Suppressor macrophage (primary cell): ENCODE measurements around the gene C20orf96.
"Not testable (repeated sequence)": the region's sequence is repeated elsewhere in the genome, so short reads cannot be mapped to it uniquely, and the experiment has no call there.

Experiments used
- DNase-seq, 4 experiments: peaks; one replicate each; pipeline ENCODE4 v3.0.0-alpha.2; 2020 to 2022
- total RNA-seq, 17 experiments: gene quantifications; one replicate each; lab custom pipeline; 2026; ENCODE audit warnings: mixed read lengths in 6 of 17, inconsistent platforms in 3 of 17; lab: John Stamatoyannopoulos, UW

The C20orf96 gene, protein sequence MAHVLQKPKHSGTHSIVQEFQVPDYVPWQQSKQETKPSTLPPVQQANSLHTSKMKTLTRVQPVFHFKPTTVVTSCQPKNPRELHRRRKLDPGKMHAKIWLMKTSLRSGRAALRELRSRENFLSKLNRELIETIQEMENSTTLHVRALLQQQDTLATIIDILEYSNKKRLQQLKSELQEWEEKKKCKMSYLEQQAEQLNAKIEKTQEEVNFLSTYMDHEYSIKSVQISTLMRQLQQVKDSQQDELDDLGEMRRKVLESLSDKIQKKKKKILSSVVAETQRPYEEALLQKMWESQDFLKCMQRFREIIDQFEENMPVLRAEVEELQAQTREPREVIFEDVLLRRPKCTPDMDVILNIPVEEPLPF
- total RNA-seq, result 0.42 to 3.8 (median 1.6) reads per million in 17 experiments

DNA sequence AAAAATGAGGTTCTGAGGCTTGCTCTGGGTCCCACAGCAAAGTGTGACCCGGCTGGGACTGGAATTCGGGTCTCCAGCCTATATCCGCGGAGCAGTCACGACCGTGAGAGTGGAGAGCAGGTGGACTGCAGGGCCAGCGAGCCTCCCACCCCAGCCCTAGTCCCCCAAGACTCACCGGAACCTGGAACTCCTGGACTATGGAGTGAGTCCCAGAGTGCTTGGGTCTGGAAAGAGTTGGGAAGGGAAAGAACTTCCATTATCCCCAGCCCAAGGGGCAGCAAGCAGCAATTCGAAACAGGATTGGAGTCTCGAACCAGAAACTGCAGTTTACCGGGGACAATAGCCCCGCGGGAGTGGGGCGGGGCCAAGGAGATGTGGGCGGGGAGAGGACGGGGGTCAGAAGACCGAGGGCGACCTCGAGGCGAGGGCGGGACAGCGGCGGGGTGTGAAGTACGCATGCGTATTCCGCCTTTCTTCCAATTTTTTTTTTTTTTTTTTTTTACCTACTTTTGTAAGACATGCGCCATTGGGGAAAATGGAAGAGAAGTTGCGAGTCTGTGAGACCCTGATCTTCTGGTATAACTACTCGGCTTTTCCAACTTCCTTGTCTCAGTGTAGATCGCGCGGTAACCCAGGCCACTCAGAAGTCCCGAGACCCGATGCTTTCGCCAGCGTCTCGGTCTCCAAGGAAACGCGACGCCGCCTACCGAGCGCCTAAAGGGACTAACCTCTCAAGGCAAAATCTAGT is at the start of gene C20orf96:
C20orf96 (minus strand) TSS at position 667 of the 748 bp plus-strand sequence; CDS start at position 527, 140 bp downstream.
- peak; percentile 95 to 97 (median 96) for DNase-seq

DNA sequence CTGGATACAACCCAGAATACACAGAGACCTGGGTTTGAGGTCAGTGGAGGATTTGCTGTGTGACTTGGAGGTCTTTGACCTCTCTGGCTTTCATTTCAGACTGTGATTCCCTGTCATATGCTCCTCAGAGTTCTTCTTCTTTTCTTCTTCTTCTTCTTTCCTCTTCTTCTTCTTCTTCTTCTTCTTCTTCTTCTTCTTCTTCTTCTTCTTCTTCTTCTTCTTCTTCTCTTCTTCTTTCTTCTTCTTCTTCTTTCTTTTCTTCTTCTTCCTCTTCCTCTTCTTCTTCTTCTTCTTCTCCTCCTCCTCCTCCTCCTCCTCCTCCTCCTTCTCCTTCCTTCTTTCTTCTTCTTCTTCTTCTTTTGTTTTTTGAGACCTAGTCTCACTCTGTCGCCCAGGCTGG is 45.5 kb upstream of the C20orf96 start:
- DNase-seq, result not testable (repeated sequence)

DNA sequence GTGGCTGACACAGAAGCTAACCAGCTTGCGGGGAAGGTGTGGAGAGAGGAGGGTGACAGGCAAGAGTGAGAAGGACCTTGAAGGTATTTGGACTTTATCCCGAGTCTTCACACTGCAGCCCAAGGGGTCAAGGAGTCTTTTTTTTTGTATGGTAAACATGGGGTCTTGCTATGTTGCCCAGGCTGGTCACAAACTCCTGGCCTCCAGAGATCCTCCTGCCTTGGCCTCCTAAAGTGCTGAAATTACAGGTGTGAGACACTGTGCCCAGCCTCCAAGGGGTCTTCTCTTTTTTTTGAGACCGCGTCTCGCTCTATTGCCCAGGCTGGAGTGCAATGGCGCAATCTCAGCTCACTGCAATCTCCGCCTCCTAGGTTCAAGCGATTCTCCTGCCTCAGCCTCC is 44.0 kb upstream of the C20orf96 start:
- DNase-seq, result no peak

DNA sequence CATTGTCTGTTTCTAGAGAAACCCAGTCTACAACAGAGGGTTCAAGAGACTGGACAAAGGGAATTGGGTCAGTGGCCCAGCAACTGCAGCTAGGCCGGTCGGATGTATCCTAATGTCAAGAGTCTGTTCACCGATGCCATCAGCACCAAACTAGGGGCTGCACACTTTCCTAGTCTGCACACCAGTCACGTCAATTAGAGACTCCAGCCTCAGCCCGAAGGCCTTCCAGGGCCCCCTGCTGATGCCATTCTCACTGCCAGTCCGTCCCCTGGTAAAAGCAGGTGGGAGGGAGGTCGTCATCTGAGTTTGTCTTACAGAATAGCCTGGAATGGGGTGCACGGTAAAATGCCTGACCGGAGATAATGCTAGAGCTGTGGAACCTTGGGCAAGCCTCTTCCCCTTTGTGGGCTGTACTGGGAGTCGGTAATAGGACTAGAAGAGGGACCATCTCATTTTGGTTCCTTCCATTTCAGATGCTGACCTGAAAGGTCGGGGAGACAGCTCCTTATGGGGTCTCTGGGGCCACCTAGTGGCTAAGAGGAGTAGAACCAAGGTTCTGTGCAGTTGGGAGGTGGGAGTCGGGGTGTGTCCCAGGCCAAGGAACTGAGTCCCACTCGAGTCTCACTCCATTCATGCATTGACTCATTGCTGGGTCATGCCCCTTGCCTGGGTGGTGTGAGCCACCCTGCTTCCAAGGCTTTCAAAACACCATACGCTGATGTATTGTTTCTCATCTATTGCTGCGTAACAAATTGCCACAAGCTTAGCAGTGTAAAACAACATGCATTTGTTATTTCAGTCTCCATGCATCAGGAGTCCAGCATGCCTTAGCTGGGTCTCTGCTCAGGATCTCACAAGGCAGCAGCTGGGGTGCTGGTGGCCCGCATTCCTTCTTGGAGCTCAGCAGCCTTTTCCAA is 39.9 kb upstream of the C20orf96 start:
- DNase-seq, result peak; percentile 81 to 93 (median 88)

DNA sequence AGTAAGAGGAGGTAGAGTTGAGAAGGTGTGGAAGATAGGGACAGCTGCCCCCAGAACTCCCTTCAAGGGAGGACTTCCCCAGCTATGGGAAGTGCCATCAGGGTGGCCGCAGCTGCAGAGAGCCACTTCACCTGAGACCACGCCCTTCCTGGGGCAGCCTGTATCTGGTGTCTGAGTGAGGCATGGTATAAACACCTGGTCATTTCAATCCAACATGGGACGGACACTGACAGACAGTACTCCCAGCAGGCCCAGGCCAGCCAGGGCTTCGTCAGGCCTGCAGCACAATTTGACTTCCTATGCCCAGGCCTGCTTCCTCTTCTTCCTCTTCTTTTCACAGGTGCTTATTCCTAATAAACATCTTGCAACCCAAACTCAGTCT is 39.3 kb upstream of the C20orf96 start:
- DNase-seq, result no peak

DNA sequence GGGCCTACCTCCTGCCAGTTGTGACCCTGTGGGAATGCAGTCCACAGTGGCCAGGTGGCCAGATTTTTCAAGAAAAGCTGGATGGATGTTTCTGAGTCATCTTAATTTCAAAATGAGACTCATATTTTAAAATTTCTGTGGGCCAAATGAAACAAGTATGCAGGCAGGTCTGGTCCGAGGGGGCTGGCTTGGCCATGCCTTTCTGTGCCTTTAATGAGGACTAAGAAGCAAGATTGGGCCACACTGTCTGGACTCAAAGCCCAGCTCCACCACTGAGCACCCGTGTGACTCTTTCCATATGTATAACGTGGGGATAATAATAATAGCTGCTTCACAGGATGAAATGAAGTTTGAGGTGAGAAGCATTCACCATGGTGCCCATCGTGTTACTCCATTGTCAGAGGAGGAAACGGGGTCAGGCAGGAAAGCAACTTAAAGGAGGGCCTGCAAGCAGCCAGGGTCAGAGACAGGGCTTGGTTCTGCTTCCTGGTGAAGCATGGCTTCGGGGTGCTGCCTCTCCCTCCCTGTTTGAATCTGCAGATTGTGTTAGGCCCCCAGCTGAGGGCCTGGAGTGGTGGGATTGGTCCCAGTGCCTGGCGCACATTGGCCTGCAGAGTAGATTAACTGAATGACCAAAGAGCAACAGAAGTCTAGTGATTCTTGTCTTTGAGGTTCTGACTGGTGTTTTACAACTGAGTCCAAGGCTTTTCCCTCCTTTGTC is 38.6 kb upstream of the C20orf96 start:
- no peak for DNase-seq

DNA sequence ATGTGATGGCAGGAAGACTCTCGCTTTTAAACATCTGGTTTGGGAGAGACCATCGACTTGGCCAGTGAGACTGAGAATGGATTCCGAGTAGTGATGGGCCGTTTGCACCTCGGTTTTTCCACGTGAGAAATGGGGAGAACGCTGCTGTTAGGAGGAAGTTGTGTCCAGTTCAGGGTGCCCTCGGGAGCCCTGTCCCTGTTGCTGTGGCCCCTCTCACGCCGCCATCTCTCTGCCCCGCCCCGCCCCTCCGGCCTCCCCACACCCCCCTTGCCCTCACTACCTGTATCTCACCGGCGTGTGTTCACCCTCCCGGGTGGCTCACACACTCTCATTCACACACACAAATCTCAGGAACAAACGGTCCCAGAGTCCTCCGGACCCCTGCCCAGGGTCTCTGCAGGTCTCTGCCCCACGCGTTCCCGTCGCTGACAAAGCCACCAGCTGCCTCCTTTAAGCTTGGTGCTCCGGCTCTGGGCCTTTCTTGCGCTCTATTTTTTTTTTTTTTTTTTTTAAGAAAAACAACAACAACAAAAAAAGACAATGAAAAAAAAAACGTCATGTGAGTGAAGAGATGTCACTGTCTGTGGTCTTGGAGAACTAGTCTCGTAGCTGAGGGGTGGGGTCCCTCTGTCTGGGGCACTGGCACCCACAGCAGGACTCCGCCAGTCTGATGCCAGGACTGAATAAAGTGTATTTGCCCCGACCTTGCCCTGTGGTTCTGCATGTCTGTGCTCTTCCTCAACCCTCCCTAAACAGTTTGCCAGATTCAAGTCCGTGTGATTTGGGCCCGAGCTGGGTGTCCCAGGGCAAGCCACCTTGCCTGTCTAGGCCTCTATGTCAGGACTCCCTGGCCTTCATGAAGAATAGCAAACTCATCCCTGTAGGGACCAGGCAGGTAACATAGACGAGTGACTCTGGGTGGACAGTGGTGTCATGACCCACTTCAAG is 37.8 kb upstream of the C20orf96 start:
- DNase-seq, result no peak

DNA sequence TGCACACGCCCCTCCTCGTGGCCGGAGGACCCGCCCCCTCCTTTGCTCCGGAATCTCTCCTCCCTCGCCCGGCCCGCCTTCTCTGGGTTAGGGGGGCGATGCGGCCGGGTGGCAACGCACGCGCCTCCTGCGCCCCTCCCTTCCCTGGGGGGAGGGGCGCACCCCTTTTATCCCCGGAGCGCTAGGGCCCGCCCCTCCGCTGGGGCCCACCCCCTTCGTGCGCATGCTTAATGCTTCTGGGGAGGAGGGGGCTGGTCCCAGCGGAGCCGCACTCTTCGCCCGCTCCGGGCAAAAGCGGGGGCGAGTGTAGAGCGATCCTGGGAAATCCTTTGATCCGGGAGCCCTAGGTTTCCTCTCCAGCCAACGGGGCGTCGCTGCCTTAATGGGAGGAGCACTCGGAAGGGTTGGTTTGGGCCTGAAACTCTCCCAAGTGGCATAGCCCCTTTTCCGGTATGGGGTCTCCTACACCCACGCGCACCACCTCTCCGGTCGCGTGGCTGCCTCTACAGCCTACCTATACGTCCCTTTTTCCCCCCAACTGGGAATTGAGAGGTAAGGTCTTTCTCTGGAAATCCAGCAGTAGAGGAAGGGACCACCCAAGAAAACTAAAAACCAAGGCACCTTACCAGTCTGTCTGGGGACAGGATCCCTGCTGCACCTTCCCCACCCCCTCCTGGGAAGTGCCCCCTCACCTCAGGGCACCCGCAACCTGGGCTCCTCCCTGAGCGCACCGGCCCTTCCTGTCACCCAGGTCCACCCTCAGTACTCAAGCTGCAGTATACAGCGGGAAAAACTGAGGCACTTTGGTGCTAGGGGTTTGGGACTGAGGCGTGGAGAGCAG is 36.9 kb upstream of the C20orf96 start:
- peak; percentile 36 to 73 (median 52) for DNase-seq

DNA sequence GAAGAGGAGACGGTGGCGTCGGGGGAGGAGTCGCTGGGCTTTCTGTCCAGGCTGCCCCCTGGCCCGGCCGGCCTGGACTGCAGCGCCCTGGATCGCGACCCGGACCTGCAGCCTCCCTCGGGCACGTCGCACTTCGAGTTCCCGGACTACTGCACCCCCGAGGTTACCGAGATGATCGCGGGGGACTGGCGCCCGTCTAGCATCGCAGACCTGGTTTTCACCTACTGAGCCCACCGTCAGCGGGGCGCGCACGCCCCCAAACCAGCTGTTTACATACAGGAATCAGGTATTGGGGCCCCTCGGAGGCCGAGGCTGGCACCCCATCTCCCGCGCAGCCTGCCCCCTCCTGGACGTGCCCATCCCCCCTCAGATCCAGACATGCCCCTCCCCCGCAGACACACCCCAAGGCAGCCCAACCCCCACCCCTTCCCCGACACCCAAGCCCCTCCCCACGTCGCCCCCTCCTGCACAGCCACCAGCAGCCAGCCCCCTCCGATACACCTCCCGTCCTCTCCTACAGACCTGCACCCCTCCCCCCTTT is 36.2 kb upstream of the C20orf96 start:
- peak in 1 of 4 experiments; percentile 35 for DNase-seq

DNA sequence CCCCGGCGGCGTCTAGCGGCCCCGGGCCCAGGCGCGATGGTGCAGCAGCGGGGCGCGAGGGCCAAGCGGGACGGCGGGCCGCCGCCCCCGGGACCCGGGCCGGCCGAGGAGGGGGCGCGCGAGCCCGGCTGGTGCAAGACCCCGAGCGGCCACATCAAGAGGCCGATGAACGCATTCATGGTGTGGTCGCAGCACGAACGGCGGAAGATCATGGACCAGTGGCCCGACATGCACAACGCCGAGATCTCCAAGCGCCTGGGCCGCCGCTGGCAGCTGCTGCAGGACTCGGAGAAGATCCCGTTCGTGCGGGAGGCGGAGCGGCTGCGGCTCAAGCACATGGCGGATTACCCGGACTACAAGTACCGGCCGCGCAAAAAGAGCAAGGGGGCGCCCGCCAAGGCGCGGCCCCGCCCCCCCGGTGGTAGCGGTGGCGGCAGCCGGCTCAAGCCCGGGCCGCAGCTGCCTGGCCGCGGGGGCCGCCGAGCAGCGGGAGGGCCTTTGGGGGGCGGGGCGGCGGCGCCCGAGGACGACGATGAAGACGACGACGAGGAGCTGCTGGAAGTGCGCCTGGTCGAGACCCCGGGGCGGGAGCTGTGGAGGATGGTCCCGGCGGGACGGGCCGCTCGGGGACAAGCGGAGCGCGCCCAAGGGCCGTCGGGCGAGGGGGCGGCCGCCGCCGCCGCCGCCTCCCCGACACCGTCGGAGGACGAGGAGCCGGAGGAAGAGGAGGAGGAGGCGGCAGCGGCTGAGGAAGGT is 35.5 kb upstream of the C20orf96 start:
- peak; percentile 19 to 69 (median 52) for DNase-seq

DNA sequence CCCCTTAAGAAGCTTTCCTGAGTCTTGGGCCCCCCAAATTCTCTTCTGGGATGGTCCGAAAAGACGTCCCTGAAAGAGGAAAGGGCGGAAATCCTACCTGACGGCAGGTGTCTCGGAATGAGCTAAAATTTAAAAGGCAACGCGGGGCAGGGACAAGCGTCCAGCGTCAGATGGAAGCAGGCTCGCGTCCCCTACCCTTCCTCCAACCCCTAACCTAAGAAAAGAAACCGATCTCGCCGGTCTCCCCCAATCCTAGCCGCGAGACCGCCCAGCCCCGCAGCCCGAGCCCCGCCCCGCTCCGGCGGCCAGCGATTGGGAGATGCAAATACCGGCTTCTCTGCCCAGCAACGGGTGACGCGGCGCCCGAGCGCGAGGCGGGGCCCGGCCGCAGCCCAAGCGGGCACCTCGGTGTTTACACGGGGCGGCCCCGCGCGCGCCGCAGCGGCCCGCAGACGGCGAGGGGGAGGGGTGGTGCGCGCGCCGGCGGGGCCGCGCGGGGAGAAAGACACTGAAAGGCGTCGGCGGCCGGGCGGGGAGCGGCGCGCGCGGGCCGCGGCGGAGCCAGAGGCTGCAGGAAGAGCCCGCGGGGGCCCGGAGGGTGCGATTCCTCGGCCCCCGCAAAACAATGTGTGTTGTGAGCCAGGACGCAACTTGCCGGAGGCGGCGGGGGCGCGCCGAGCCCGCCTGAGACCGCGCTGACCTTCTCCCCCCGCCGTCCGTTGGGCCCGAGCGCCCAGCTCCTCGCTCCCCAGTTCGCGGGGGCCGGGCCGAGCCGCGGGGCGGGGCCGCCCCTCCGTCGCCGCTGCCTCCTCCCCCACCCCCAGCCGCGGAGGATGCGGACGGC is 34.7 kb upstream of the C20orf96 start, which contains the start of gene SOX12:
SOX12 (plus strand) TSS at position 508 of the 844 bp plus-strand sequence. CDS start 373 bp downstream, outside the sequence.
- DNase-seq, result peak; percentile 93 to 97 (median 96)

DNA sequence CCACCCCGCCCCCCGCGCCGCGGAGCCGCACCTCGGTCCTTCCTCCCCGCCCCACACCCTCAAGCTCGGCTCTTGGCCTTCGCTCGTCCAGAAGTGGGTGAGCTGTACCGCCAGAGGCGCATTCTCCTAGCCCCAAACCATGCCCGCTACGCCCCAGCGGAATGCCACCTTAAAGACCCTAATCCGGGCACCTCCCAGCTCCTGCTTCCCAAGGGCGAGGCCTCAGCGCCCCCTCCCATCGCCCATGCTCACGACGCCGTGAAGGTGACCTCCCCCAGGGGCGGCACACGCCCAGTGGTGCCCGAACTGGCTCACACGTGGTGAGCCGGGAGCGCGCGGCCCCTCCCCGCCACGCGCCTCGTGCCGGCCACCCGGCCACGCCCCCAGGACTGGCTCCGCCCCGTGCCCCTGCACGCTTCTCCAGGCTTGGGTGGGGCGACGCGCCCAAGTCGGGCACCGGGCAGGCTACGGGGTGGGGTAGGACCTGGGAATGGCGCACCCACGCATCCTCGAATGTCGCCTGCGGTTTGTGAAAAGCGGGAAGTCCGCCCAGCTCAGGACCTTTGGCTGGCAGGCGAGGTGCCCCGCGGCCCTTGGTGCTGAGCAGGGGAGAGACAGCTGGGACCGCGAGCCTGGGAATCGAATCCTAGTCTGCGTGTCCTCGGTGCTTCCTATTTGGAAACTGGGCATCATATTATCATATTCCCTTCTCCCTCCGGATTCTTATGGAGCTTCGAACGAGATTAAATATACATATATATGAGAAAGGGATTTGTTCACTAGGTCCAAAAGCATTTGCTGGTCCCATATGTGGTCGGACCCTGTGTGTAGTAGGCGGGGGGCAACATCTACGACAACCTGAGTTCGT is 33.9 kb upstream of the C20orf96 start:
- peak; percentile 89 to 95 (median 93) for DNase-seq

DNA sequence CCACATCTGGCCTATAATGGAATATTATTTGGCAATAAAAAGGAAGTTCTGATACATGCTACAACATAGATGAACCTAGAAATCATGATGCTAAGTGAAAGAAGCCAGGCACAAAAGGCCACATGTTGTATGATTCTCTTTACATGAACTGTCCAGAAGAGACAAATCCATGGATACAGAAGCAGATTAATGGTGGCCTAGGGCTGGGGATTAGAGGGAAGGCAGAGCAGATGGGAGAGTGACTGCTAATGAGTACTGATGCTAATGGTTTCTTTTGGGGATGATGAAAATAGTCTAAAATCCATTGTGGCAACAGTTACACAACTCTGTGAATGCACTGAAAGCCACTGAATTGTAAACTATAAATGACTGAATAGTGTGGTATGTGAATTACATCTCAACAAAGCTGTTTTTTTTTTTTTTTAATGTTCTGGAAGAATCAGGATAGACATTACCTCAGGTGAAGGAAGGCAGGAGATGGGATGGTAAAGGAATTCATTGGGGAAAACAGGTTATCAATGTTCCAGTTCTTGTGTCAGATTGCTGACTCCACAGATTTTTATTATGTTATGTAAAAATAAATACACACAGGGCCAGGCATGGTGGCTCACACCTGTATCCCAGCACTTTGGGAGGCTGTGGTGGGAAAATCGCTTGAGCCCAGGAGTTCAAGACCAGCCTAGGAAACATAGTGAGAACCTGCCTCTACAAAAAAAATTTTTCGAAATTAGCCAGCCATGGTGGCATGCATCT is 25.9 kb upstream of the C20orf96 start:
- DNase-seq, result no peak

DNA sequence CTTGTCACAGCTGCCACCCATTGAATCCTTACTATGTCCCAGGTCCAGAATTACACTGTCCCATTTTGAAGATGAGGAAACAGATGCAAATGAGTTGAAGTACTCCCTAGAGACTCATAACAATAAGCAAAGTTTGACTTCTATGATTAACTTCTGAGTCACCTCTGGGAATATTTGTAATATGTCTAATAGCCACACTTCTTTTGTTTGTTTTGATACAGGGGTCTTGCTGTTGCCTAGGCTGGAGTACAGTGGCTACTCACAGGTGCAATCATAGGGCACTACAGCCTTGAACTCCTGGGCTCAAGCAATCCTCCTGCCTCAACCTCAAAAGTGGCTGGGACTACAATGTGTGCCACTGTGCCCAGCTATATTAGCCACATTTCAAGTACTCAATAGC is 23.4 kb upstream of the C20orf96 start:
- DNase-seq, result no peak

DNA sequence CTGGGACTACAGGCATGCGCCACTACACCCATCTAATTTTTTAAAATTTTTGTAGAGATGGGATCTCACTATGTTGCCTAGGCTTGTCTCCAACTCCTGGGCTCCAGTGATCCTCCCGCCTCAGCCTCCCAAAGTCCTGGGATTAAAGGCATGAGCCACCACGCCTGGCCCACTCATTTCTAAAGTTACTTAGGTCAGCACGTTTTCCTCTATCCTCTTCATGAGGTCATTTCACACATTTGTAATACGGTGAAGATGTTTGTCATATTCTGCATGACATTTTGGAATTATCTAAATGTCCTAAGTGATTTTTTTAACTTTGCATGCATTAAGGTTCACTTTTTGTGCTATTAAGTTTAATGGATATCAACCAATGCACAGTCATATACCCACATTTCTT is 22.9 kb upstream of the C20orf96 start:
- no peak for DNase-seq

DNA sequence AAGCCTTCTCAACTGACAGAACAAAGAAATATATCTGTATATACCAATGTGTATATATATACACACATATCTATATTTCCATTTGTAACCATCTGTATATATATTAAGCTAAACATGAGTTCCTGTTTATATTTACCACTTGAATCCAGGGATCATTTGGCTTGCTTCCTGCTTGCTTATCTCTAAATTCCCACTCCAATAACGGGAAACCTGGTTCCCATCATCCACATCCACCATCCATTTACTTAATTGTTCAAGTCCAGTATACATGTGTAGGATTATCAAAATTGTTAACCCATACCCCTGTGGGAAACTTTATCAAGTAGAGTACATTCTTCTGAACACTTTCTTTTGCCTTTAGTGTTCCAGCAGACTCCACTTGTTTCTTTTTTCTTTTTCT is 22.3 kb upstream of the C20orf96 start:
- no peak for DNase-seq
